ENCODE measurements around the gene PRSS8. TPM values are rescaled to one million over a fixed set of nuclear protein-coding genes. Genes with fewer than 3 reads are reported as not detected.
"Not testable (repeated sequence)": the region's sequence is repeated elsewhere in the genome, so short reads cannot be mapped to it uniquely, and the experiment has no call there.

The PRSS8 gene
- polyA plus RNA-seq, 1 experiment = not detected

GRCh38 chr16:31149332-31149731, 13.8 kb upstream of the PRSS8 start:
- TF ChIP-seq CTCF (IDR thresholded peaks at IDR 0.05; ENCODE audit: low read depth, low read length) = no peak
- POLR2A ChIA-PET = no interaction called here
- no peak overlapping the region for H3K4me3 ChIP-seq (ENCODE audit: low read depth, low read length)
- no peaks in the 10 kb centered on the region; the same call in 1 of the 2 replicates for H3K9me3 ChIP-seq (ENCODE audit: control insufficient read depth, insufficient read depth, low read length)
- no peak for DNase-seq (ENCODE audit: low read depth, low spot score)
- no peak overlapping the region for H3K27ac ChIP-seq (ENCODE audit: low read depth, low read length)
- peaks cover 32% of the 10 kb centered on the region for H3K27me3 ChIP-seq (ENCODE audit: control insufficient read depth, insufficient read depth, low read length)
- CTCF ChIA-PET = no interaction called here

- Histone ChIP-seq H3K27ac (ENCODE audit: low read depth, low read length) (no peak overlapping the region), H3K27me3 (ENCODE audit: control insufficient read depth, insufficient read depth, low read length) (peaks cover 32% of the 10 kb centered on the region), H3K4me3 (ENCODE audit: low read depth, low read length) (no peak overlapping the region), H3K9me3 (ENCODE audit: control insufficient read depth, insufficient read depth, low read length) (no peaks in the 10 kb centered on the region; the same call in 1 of the 2 replicates)
- TF ChIP-seq CTCF (IDR thresholded peaks at IDR 0.05; ENCODE audit: low read depth, low read length) = no peak
- ChIA-PET POLR2A (no interaction called here), CTCF (no interaction called here)
- DNase-seq (ENCODE audit: low read depth, low spot score) = no peak
These were observed 13.4 kb upstream of the PRSS8 start for GRCh38 chr16:31148896-31149295.

GRCh38 chr16:31148281-31148728, 12.8 kb upstream of the PRSS8 start:
- Histone ChIP-seq H3K27ac (ENCODE audit: low read depth, low read length) (no peak overlapping the region), H3K27me3 (ENCODE audit: control insufficient read depth, insufficient read depth, low read length) (peaks cover 29% of the 10 kb centered on the region), H3K4me3 (ENCODE audit: low read depth, low read length) (no peak overlapping the region), H3K9me3 (ENCODE audit: control insufficient read depth, insufficient read depth, low read length) (no peaks in the 10 kb centered on the region; the same call in 1 of the 2 replicates)
- no peak for DNase-seq (ENCODE audit: low read depth, low spot score)
- TF ChIP-seq CTCF (IDR thresholded peaks at IDR 0.05; ENCODE audit: low read depth, low read length) = no peak
- POLR2A ChIA-PET = interaction anchor here (0.6 to 0.8 kb wide), 2 partner anchors 26 to 56 kb away, joined by 3 to 4 read pairs; no protein-coding TSS in a partner anchor
- CTCF ChIA-PET = no interaction called here

GRCh38 chr16:31147574-31147973, 12.0 kb upstream of the PRSS8 start:
- no peak for DNase-seq (ENCODE audit: low read depth, low spot score)
- Histone ChIP-seq H3K9me3 (ENCODE audit: control insufficient read depth, insufficient read depth, low read length) (no peaks in the 10 kb centered on the region; the same call in 1 of the 2 replicates), H3K4me3 (ENCODE audit: low read depth, low read length) (no peak overlapping the region), H3K27me3 (ENCODE audit: control insufficient read depth, insufficient read depth, low read length) (peaks cover 29% of the 10 kb centered on the region), H3K27ac (ENCODE audit: low read depth, low read length) (no peak overlapping the region)
- ChIA-PET POLR2A (no interaction called here), CTCF (no interaction called here)
- TF ChIP-seq CTCF (IDR thresholded peaks at IDR 0.05; ENCODE audit: low read depth, low read length) = no peak

- DNase-seq (ENCODE audit: low read depth, low spot score) = no peak
- H3K4me3 ChIP-seq (ENCODE audit: low read depth, low read length) = no peak overlapping the region
- no peaks in the 10 kb centered on the region; the same call in 1 of the 2 replicates for H3K9me3 ChIP-seq (ENCODE audit: control insufficient read depth, insufficient read depth, low read length)
- ChIA-PET POLR2A (interaction anchor here (2.5 kb wide), 1 partner anchor 34 kb away, joined by 8 read pairs; the partner anchor contains the start of gene FUS), CTCF (interaction anchor here (0.6 kb wide), 1 partner anchor 333 kb away, joined by 6 read pairs; no protein-coding TSS in a partner anchor)
- H3K27ac ChIP-seq (ENCODE audit: low read depth, low read length) = no peak overlapping the region
- no peak for TF ChIP-seq CTCF (IDR thresholded peaks at IDR 0.05; ENCODE audit: low read depth, low read length)
- H3K27me3 ChIP-seq (ENCODE audit: control insufficient read depth, insufficient read depth, low read length) = peaks cover 24% of the 10 kb centered on the region
These were observed 10.0 kb upstream of the PRSS8 start for GRCh38 chr16:31145398-31145990.

GRCh38 chr16:31144418-31144817, 8.9 kb upstream of the PRSS8 start:
- H3K27ac ChIP-seq (ENCODE audit: low read depth, low read length); DNase-seq (ENCODE audit: low read depth, low spot score); H3K4me3 ChIP-seq (ENCODE audit: low read depth, low read length); CTCF ChIA-PET; H3K9me3 ChIP-seq (ENCODE audit: control insufficient read depth, insufficient read depth, low read length): not testable (repeated sequence)
- peaks cover 22% of the 10 kb centered on the region for H3K27me3 ChIP-seq (ENCODE audit: control insufficient read depth, insufficient read depth, low read length)
- POLR2A ChIA-PET = interaction anchor here (2.5 kb wide), 1 partner anchor 35 kb away, joined by 8 read pairs; the partner anchor contains the start of gene FUS

Data from AG04450 (cell line).